ENCODE measurements around the gene ZNF845.

- no peak for TF ChIP-seq POLR2A (IDR thresholded peaks at IDR 0.05)
- TF ChIP-seq, protein P1, sequence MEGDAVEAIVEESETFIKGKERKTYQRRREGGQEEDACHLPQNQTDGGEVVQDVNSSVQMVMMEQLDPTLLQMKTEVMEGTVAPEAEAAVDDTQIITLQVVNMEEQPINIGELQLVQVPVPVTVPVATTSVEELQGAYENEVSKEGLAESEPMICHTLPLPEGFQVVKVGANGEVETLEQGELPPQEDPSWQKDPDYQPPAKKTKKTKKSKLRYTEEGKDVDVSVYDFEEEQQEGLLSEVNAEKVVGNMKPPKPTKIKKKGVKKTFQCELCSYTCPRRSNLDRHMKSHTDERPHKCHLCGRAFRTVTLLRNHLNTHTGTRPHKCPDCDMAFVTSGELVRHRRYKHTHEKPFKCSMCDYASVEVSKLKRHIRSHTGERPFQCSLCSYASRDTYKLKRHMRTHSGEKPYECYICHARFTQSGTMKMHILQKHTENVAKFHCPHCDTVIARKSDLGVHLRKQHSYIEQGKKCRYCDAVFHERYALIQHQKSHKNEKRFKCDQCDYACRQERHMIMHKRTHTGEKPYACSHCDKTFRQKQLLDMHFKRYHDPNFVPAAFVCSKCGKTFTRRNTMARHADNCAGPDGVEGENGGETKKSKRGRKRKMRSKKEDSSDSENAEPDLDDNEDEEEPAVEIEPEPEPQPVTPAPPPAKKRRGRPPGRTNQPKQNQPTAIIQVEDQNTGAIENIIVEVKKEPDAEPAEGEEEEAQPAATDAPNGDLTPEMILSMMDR (IDR thresholded peaks at IDR 0.05) = no peak
Measured at GRCh38 chr19:53311044-53311443, 22.5 kb upstream of the ZNF845 start.

Data from thyroid gland (tissue), 4 donors.